HG02885 (cell line): Measurements from ENCODE around the gene THSD4.

Experiments
- ATAC-seq: cut with Tn5 transposase; IDR thresholded peaks from one replicate; pipeline ENCODE4 v1.9.1; 2021; ENCODE audit warnings: mild to moderate bottlenecking; ENCODE audit not compliant: unreplicated experiment, poor library complexity

THSD4 gene

DNA sequence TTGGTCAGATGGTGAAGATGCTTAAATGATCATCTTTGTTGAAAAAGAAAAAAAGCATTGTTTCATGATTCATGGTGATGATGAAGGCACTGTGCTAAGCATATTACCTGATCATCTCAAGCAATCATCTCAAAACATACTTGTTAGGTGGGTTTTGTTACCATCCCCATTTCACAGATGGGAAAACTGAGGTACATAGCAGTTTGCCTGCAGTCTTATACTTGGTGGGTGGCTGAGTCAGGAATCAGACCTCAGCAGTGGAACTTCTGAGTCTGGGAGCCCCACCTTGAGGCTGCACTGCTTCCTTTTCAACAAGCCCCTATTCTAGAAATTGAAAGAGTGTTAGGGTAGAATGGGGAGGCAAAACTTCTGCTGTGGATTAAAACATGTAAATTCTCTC lies 341.1 kb downstream of the THSD4 start:
- ATAC-seq = no peak

DNA sequence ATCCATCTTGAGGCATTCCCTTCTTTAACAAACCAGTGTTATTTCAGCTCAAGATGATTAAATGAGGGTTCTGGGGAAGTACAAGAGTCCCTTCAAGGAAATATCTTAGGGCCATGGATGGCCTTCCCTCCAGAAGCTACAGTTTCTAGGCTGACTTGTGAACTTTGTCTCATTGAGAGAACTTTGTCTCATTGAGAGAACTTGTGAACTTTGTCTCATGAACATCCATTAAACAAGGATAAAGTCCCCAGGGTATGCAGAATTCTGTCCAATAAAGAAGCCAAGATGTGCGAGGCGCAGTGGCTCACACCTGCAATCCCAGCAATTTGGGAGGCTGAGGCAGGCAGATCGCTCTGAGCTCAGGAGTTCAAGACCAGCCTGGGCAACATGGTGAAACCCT lies 341.5 kb downstream of the THSD4 start:
- ATAC-seq = no peak

DNA sequence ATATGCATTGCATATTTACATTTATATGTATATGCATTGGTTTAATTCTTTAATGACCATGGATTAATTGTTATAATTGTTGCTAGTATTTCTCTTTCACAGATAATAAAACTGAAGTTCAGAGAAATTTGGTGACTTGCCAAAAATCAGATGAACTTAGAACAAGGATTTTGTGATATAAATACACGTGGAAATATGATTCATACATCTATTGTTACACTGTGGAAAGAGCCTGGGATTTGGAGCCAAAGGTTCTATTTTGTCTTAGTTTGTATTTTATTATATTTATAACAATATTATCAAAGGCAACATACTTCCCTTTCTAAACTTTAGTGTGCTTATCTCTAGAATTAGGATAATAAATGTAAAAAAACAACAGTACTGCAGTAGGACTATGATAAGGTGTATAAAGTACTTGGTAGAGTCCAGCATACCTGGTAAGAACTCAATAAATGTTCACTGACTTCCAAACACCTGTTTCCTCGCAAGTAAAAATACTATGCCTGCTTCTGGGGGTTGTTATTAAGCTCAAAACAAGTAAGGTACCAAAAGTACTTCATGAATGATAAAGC lies 342.9 kb downstream of the THSD4 start:
- ATAC-seq = no peak

DNA sequence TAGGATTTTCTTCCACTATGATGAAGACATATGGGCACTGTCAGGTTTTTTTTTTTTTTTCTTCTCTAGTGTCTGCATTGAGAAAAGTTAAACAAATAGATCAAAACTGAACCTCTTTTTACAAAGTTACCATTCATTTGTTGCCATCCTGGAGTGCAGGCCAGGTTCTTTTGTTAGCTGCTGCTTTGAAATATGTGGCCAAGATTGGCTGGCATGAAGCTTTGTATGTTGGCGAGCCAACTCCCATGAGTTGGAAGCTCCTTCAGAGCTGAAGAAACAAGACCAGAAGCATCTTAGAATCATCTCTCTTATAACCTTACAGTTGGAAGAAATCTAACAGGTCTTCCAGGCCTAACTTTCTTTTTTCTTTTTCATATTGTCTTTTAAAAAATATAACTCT lies 346.5 kb downstream of the THSD4 start:
- no peak for ATAC-seq

DNA sequence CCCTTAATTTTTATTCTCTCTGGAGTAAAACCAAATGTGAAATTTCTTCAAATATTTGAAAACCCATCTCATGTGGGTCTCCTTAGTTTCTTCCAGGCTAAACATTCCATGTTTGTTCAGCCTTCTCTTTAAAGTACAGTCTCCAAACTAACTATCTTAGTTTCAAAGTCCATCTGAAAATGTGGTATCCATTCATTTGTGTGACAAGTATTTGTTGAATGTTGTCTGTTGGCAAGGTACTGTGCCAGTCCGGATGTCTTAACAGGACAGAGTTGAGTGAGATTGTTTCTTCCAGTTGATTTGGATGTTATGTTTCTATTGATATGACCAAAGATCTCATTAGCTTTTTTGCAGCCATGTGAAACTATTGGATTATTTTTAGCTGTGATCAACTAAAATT lies 347.4 kb downstream of the THSD4 start:
- ATAC-seq = no peak

DNA sequence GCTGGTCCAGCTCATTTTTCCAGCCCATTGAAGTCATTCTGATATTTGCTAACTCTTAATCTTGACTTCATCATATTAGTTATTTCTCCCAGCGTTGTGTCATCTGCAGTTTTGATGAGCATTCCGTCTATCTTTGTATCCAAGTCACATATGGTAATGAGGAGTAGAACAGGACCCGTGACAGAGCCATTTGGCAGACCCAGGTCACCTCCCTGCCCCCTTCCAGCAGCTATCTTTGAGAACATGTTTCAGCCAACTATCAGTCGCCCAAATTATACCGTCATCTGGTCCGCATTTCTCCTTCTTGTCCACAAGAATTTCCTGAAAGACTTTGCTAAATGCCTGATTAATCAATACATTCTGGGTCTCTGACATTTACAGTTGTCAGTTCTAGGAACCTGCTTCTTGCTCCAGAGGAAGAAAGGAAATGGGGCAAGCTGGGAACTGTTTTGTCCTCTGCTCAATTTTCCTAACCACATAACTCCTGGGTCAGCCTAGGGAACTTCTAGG lies 347.9 kb downstream of the THSD4 start:
- no peak for ATAC-seq

DNA sequence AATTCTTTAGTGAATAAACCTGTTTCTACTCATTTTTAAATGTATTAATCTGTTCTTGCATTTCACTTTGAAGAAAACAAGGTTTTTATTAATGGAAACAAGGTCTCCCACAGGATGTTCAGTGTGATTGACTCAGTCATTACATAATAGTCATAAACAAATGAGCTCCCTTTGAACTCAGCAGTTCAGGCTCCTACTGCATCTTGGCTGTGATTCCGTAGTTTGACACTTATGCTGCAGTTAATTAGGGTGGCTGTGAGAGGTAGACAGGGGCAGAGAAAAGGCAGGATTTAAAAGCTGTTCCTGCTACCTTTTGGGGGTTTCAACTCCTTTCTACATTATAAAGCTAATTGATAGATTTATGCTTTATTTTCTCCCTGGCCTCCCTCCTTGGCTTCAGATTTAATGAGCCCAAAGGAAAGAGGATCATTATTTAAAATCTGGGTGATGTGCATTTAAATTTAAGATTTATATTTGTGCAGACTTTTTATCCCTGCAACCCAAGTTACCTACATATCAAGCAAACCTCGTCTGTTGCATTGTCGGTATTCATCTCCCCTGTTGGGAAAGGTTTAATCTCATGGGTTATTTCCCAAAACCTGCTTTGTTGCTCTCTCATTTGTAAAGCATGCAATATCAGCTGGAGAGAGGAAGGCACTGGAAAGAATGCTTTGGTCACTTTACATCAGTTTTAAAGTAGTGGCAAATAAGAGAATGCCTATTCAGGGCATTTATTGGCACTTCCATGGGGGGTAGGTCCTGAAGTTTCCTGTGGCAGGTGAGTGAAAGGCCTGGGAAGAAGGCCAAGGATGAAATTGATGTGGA lies 350.1 kb downstream of the THSD4 start:
- no peak for ATAC-seq

DNA sequence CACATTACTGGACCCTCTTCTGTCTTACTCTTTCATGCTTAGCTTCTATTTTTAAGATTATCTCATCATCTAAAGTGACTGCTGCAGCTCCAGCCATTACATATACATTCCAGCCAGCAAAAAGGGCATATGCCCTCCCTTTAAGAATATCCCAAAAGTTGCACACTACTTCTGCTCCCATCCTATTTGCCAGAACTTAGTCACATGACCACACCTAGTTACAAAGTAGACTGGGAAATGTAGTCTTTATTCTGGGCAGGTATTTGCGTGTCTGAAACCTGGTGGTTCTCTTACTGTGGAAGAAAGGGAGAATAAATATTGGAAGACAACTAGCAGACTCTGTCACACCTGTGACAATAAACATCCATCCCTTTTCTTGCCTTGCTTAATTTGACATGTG lies 353.4 kb downstream of the THSD4 start:
- ATAC-seq = no peak

DNA sequence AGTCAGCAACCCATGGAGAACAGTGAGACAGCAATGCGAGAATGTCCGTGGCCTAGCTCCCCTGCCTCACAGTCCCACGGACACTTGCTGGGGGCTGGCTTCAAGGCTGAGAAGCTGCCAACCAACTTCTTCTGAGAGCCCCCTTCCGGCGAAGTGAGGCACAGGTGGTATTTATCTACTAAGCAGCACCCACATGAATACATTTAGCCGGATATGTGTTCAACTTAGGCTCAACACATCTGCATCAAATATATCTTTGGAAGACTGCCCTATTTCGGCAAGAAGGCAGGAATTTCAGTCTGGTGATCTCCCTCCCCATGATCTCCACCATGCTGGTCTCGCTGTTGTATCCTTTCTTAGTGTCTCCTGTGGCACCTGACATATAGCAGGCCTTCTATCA lies 354.1 kb downstream of the THSD4 start:
- no peak for ATAC-seq

DNA sequence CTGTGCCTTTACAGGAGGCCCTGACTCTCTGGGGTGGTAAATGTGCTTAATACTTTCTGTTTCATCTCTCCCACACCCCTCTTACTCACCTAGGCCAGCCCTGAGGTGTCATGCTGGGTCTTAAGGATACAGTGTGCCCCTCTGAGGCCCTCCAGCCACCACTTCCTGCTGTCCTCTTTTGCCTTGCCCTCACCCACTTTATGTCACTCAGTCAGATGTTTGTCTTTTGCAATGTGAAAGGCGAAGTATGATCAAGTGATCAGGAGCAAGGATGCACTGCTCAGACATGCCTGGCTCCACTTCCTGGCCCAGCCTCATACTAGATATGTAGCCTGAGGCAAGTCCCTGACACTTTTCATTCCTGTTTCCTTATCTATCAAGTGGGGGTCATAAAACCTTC lies 356.1 kb downstream of the THSD4 start:
- ATAC-seq = no peak

DNA sequence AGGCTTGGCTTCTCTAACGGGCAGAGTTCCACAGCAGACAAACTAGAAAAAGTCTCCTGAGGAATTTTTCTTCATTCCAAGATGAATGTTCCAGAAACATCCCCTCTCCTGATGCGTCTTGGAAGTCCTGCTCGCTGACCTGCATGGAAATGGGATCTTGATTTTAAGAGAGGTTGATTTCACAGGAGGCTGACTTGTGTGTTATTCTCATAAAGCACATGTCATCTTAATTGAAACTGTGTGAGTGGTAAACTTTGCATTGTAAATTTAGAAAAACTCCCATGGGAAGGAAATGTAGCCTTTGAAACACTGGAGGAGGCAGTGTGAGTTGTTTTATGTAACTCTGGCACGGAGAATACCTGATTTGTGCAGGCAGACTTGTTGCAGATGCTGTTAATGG lies 357.3 kb downstream of the THSD4 start:
- ATAC-seq = no peak

DNA sequence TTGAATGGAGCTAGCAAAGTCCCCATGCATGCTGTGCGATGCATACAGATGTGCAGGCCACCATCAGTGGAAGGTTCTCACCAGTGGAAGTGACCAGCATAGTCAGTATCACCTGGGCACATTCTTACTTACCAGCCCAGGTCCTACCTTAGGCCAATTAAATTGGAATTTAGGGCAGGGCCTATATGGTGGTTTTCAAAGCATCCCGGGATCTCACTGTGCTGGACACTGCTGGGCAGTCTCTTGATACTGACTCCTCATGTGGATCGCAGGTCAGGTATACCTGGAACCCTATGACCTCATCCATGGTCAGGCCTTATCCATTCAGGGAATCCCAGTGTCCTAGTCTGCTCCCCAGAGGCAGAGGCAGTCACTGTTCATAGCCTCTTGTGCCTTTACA lies 358.5 kb downstream of the THSD4 start:
- ATAC-seq = no peak

DNA sequence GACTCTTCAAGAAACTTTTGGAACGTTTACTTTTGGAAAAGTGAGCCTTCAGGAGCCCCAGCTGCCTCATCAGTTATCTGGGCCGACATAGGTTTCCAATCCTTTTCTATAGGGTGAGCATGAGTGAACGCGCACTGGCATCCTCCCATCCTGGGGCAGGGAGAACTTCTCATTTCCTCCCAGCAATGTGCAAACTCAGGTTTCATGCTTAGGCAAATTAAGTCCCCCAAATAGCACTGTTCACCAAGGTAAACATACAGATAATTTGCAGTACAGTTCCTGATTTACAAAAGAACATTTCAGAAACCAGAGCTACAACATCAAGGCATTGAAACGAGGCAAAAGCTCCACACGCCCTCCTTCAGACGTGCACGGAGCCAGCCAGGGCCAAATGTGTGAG lies 361.6 kb downstream of the THSD4 start:
- ATAC-seq = no peak

DNA sequence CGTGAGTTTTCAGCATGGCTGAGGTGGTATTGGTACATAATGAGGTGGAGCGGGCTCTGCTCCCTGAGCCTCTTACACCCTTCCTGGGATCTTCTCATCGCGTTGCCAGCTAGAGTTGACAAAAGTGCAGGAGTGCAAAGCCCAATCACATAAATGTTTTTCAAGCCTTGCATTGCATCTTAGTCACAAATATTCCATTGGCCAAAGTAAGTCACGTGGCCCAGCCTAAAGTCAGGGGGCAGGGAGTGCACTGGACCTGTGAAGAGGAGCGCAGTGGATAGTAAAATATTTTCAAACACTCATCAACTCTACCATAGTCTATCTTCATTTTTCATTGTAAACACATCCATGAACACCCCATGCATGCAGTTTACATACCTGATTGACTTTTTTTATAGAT lies 365.3 kb downstream of the THSD4 start:
- ATAC-seq = no peak

DNA sequence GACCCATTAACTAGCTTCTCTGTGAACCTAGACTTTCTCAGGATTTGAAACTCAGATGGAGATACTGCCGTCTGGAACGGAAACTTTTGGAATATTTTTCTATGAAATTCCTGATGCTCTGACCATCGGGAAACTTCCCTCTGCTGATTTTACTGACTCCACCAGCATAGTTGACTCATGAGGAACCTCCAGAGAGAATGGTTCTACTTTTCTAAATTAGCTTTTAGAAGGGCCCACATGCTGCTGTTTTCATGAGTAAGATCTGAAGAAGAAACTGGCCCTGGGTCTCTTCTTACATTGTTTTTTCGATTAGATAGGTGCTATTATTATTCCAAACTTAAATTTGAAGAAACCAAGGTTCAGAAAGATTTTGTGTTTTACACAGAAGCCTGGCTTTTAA lies 368.8 kb downstream of the THSD4 start:
- no peak for ATAC-seq

DNA sequence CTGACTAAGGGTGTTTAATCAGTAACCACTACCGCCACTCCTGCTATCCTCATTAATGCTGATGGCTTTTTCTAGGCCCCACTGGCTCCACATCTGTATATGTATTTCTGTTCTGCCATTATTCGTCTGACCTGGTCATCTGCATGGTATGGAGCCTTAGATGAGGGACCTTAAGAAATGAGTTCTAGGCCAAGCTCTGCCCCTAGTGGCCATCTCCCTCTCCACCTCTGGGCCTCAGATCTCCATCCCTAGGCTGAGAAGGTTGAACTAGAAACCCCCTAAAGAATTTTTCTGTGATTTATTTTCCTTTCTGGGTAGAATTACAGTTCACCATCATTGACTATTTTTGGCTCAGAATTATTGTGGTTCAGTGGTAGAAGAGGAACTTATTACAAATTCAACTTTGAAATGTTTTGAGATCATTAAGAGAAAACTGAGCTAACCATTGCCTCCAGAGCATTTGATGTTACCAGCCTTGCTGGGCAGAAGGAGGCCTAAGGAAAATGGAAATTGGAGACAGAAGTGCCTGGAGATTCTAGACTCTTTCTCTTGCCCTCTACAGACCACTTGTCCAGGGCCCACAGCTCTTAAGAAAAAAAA lies 369.9 kb downstream of the THSD4 start:
- no peak for ATAC-seq

DNA sequence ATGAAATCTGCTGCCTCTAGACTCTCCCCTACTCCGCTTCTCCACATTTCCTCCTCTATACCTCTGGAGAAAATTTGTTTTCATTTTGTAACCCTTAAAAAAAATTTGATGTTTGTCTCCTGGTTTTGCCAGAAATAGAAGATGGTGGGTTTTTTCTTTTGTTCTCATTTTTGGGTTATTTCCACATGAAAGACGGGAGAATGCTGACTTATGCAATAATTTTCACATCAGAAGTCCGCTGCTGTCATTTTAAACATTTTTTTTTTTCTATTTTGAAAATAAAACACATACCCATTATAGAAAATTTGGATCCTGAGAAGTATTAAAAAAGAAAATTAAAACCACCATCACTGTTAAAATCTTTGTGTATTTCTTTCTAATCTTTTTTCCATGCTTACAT lies 374.3 kb downstream of the THSD4 start:
- no peak for ATAC-seq

DNA sequence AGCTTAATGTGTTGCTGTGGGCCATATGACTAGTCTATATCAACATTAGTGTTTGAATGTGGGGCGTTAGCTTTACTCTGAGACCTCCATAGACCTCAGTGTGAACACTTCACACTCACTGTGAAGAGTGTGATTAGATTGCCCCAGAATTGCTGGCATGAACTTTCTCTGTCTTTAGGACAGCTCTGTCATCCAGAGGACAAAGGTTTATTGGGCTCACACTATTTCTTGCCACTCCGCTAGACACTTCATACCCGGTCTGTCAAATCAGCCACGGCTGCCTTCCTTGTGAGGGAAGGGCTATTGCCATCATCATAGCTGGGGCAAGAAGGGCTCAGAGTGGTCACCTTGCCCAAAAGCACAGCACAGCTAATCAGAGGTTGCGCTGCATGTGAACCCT lies 378.3 kb downstream of the THSD4 start:
- ATAC-seq = no peak

DNA sequence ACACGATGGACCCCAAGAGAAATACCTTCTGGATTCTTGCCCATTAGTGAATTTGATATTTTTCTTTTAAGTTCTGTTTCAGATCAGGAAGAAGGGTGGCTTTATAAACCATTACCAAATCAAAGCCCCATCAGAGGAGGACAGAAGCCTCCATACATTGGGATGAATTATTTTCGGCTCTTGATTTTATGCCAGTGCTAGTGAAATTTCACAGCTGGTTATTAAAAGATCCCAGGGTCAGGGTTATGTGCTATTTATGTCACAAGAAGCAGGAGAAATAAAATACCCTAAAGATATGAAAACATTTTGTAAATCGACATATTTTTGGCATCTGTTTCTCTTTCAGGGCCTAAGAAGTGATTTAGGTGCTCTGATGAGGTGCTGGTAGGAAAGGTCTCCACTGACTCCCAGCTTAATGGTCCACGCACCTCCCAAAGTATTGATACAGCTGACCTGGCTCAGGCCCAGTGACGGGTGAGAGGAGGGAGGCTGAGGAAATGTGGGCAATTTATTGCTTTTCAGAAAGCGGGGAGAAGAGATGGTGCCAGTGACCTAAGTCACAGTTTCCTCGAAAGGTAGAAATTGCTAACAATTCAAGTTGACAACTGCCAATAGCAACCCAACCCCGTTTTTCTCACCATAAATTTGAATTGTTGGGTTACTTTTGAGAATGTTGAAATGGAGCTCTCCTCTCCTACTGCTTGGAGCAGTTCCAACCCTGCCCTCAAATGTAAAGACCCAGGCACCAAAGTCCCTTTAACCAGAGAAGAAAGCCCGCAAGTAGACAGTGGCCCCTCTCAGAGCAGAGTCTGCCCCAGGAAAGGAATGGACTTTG lies 379.5 kb downstream of the THSD4 start:
- no peak for ATAC-seq

DNA sequence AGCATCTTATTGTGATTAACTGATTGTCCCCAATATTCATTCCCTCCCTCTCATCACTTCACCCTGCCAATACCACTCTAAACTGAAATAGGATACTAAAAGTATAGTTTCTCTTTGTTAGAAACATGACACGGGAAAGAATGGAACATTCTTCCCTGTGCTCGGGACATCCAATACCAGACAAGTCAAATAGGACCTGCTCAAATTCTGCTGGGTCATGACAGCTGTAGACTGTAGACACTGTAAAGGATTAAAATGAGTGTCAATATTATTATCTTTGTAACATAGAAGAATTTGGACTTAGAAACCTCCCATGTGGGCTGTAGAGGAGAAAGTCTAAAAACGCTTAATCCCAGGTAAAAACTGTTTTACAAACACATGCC lies 380.1 kb downstream of the THSD4 start:
- ATAC-seq = no peak
